ENCODE results near the gene COMT.
A peak's percentile ranks its signal among the peaks of the same experiment; 100 is the strongest.
"Not testable (repeated sequence)": the region's sequence is repeated elsewhere in the genome, so short reads cannot be mapped to it uniquely, and the experiment has no call there.

The COMT gene

GRCh38 chr22:19923914-19924513, 17.6 kb upstream of the COMT start:
- H3K4me3 ChIP-seq (ENCODE audit: insufficient read depth in 1 of 2, low read depth in 1 of 2, low read length in 2 of 2), result no peak overlapping the region
- H2AFZ ChIP-seq (ENCODE audit: low read depth, low read length), result no peak overlapping the region
- no peak overlapping the region for H3K27ac ChIP-seq (ENCODE audit: low read length, poor library complexity, severe bottlenecking)
- H2BK120ac ChIP-seq (ENCODE audit: low read depth, low read length), result no peak overlapping the region
- H3K79me1 ChIP-seq (replicated peaks; ENCODE audit: low read length, poor library complexity, severe bottlenecking), result peaks cover 3% of the 10 kb centered on the region
- no peak overlapping the region for H3K14ac ChIP-seq (ENCODE audit: low read length in 2 of 2)
- no peak overlapping the region for H3K23ac ChIP-seq (ENCODE audit: low read length in 2 of 2)
- WGBS, result 83% methylated on average over 12 of the region's 12 CpGs
- no peak overlapping the region for H3K9ac ChIP-seq (ENCODE audit: low read length)
- H3K27me3 ChIP-seq (ENCODE audit: control insufficient read depth in 1 of 2, insufficient read depth in 1 of 2, low read length in 2 of 2), result no peaks in the 10 kb centered on the region
- no peak overlapping the region for H3K18ac ChIP-seq (ENCODE audit: low read depth in 1 of 2, low read length in 2 of 2)
- no peaks in the 10 kb centered on the region for H3K4me1 ChIP-seq (ENCODE audit: control insufficient read depth, insufficient read depth, low read depth, low read length)
- H3K36me3 ChIP-seq (ENCODE audit: control insufficient read depth in 1 of 2, insufficient read depth in 2 of 2, low read depth in 1 of 2, low read length in 2 of 2), result peaks cover 0 to 9% of the 10 kb centered on the region in 2 experiments
- no peak for DNase-seq
- no peak overlapping the region for H2BK12ac ChIP-seq (ENCODE audit: low read length in 2 of 2)
- no peak overlapping the region for H3K4ac ChIP-seq (ENCODE audit: low read depth in 1 of 2, low read length in 2 of 2)
- peak overlapping the region; percentile 12 for H4K8ac ChIP-seq (ENCODE audit: low read length)
- no peak overlapping the region for H3K4me2 ChIP-seq (ENCODE audit: low read length, poor library complexity, severe bottlenecking)
- peak overlapping the region; percentile 13 for H4K91ac ChIP-seq (ENCODE audit: low read length)
- no peak overlapping the region for H2BK5ac ChIP-seq (ENCODE audit: low read depth, low read length, poor library complexity, severe bottlenecking)
- H2AK5ac ChIP-seq (ENCODE audit: low read length, severe bottlenecking), result no peak overlapping the region
- no peaks in the 10 kb centered on the region for H3K9me3 ChIP-seq (ENCODE audit: control insufficient read depth, low read length)
- H2BK15ac ChIP-seq (ENCODE audit: low read depth, poor library complexity, severe bottlenecking), result no peak overlapping the region

DNA sequence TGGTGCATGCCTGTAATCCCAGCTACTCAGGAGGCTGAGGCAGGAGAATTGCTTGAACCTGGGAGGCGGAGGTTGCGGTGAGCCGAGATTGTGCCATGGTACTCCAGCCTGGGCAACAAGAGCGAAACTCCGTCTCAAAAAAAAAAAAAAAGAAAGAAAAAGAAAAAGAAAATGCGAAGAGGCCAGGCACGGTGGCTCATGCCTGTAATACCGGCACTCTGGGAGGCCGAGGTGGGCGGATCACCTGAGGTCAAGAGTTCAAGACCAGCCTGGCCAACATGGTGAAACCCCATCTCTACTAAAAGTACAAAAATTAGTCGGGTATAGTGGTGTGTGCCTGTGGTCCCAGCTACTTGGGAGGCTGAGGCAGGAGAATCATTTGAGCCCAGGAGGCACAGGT, 15.5 kb upstream of the COMT start:
- WGBS, result 81% methylated on average over 11 of the region's 11 CpGs
- H3K4ac ChIP-seq (ENCODE audit: low read depth in 1 of 2, low read length in 2 of 2); H3K4me2 ChIP-seq (ENCODE audit: low read length, poor library complexity, severe bottlenecking); H2AK5ac ChIP-seq (ENCODE audit: low read length, severe bottlenecking); H3K9ac ChIP-seq (ENCODE audit: low read length); H3K4me3 ChIP-seq (ENCODE audit: insufficient read depth in 1 of 2, low read depth in 1 of 2, low read length in 2 of 2); H3K18ac ChIP-seq (ENCODE audit: low read depth in 1 of 2, low read length in 2 of 2); H2BK12ac ChIP-seq (ENCODE audit: low read length in 2 of 2); H2BK15ac ChIP-seq (ENCODE audit: low read depth, poor library complexity, severe bottlenecking); H3K79me1 ChIP-seq (replicated peaks; ENCODE audit: low read length, poor library complexity, severe bottlenecking); H3K4me1 ChIP-seq (ENCODE audit: control insufficient read depth, insufficient read depth, low read depth, low read length); DNase-seq; H4K8ac ChIP-seq (ENCODE audit: low read length); H3K23ac ChIP-seq (ENCODE audit: low read length in 2 of 2); H3K14ac ChIP-seq (ENCODE audit: low read length in 2 of 2); H3K27ac ChIP-seq (ENCODE audit: low read length, poor library complexity, severe bottlenecking); H2BK5ac ChIP-seq (ENCODE audit: low read depth, low read length, poor library complexity, severe bottlenecking); H2AFZ ChIP-seq (ENCODE audit: low read depth, low read length); H2BK120ac ChIP-seq (ENCODE audit: low read depth, low read length); H3K9me3 ChIP-seq (ENCODE audit: control insufficient read depth, low read length); H4K91ac ChIP-seq (ENCODE audit: low read length); H3K27me3 ChIP-seq (ENCODE audit: control insufficient read depth in 1 of 2, insufficient read depth in 1 of 2, low read length in 2 of 2): not testable (repeated sequence)
- peaks cover 7 to 12% of the 10 kb centered on the region in 2 experiments for H3K36me3 ChIP-seq (ENCODE audit: control insufficient read depth in 1 of 2, insufficient read depth in 2 of 2, low read depth in 1 of 2, low read length in 2 of 2)

DNA sequence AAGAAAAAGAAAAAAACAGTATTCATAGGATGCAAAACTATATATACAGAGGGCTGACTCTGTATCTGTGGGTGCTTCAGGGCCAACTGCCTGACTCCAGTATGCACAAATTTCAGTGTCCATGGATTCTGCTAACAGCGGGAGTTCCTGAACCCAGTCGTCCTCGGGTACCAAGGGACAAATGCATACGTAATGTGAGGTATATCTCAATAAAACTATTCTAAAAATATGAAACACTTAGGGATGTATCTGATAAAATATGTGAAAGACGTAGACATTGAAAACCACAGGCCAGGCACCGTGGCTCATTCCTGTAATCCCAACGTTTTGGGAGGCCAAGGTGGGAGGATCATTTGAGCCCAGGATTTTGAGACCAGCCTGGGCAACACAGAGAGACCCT, 13.9 kb upstream of the COMT start:
- Histone ChIP-seq H3K9ac (ENCODE audit: low read length) (no peak overlapping the region), H3K18ac (ENCODE audit: low read depth in 1 of 2, low read length in 2 of 2) (no peak overlapping the region), H4K91ac (ENCODE audit: low read length) (no peak overlapping the region), H2BK120ac (ENCODE audit: low read depth, low read length) (no peak overlapping the region), H3K79me1 (replicated peaks; ENCODE audit: low read length, poor library complexity, severe bottlenecking) (peaks cover 4% of the 10 kb centered on the region), H3K27me3 (ENCODE audit: control insufficient read depth in 1 of 2, insufficient read depth in 1 of 2, low read length in 2 of 2) (no peaks in the 10 kb centered on the region), H3K4ac (ENCODE audit: low read depth in 1 of 2, low read length in 2 of 2) (no peak overlapping the region), H3K23ac (ENCODE audit: low read length in 2 of 2) (no peak overlapping the region), H3K14ac (ENCODE audit: low read length in 2 of 2) (no peak overlapping the region), H2AK5ac (ENCODE audit: low read length, severe bottlenecking) (no peak overlapping the region), H3K4me3 (ENCODE audit: insufficient read depth in 1 of 2, low read depth in 1 of 2, low read length in 2 of 2) (no peak overlapping the region), H2BK15ac (ENCODE audit: low read depth, poor library complexity, severe bottlenecking) (no peak overlapping the region), H2BK5ac (ENCODE audit: low read depth, low read length, poor library complexity, severe bottlenecking) (no peak overlapping the region), H2AFZ (ENCODE audit: low read depth, low read length) (no peak overlapping the region), H3K9me3 (ENCODE audit: control insufficient read depth, low read length) (no peaks in the 10 kb centered on the region), H3K36me3 (ENCODE audit: control insufficient read depth in 1 of 2, insufficient read depth in 2 of 2, low read depth in 1 of 2, low read length in 2 of 2) (peaks cover 7 to 12% of the 10 kb centered on the region in 2 experiments), H3K27ac (ENCODE audit: low read length, poor library complexity, severe bottlenecking) (no peak overlapping the region), H3K4me2 (ENCODE audit: low read length, poor library complexity, severe bottlenecking) (no peak overlapping the region), H2BK12ac (ENCODE audit: low read length in 2 of 2) (no peak overlapping the region), H4K8ac (ENCODE audit: low read length) (no peak overlapping the region), H3K4me1 (ENCODE audit: control insufficient read depth, insufficient read depth, low read depth, low read length) (no peaks in the 10 kb centered on the region)
- DNase-seq, result no peak
- WGBS, result 100% methylated on average over 2 of the region's 7 CpGs

DNA sequence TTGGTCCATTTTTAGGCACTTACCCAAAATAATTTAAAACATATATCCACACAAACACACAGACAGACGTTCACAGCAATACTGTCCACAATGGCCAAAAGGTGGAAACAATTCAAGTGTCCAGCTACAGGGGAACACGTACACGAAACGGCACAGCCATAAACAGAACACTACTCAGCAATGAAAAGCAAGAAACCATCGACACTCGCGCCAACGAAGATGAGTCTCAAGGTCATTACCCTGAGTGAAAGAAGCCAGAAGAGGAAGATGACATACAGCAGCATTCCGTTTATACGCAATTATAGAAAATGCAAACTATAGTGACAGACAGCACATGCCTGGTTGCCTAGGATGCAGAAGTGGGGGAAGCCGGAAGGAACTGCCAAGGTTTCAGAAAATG, 13.4 kb upstream of the COMT start:
- no peak overlapping the region for H2AFZ ChIP-seq (ENCODE audit: low read depth, low read length)
- H3K23ac ChIP-seq (ENCODE audit: low read length in 2 of 2), result no peak overlapping the region
- peaks cover 7 to 12% of the 10 kb centered on the region in 2 experiments for H3K36me3 ChIP-seq (ENCODE audit: control insufficient read depth in 1 of 2, insufficient read depth in 2 of 2, low read depth in 1 of 2, low read length in 2 of 2)
- WGBS, result 82% methylated on average over 11 of the region's 11 CpGs
- H3K18ac ChIP-seq (ENCODE audit: low read depth in 1 of 2, low read length in 2 of 2), result no peak overlapping the region
- no peak overlapping the region for H4K91ac ChIP-seq (ENCODE audit: low read length)
- H3K4me1 ChIP-seq (ENCODE audit: control insufficient read depth, insufficient read depth, low read depth, low read length), result no peaks in the 10 kb centered on the region
- H2BK15ac ChIP-seq (ENCODE audit: low read depth, poor library complexity, severe bottlenecking), result no peak overlapping the region
- no peak overlapping the region for H2BK120ac ChIP-seq (ENCODE audit: low read depth, low read length)
- H2BK12ac ChIP-seq (ENCODE audit: low read length in 2 of 2), result no peak overlapping the region
- no peak overlapping the region for H3K4me3 ChIP-seq (ENCODE audit: insufficient read depth in 1 of 2, low read depth in 1 of 2, low read length in 2 of 2)
- no peaks in the 10 kb centered on the region for H3K27me3 ChIP-seq (ENCODE audit: control insufficient read depth in 1 of 2, insufficient read depth in 1 of 2, low read length in 2 of 2)
- no peak overlapping the region for H2AK5ac ChIP-seq (ENCODE audit: low read length, severe bottlenecking)
- no peak overlapping the region for H3K9ac ChIP-seq (ENCODE audit: low read length)
- no peak overlapping the region for H4K8ac ChIP-seq (ENCODE audit: low read length)
- no peak overlapping the region for H3K14ac ChIP-seq (ENCODE audit: low read length in 2 of 2)
- no peak overlapping the region for H3K4ac ChIP-seq (ENCODE audit: low read depth in 1 of 2, low read length in 2 of 2)
- no peaks in the 10 kb centered on the region for H3K9me3 ChIP-seq (ENCODE audit: control insufficient read depth, low read length)
- H3K4me2 ChIP-seq (ENCODE audit: low read length, poor library complexity, severe bottlenecking), result no peak overlapping the region
- no peak overlapping the region for H3K27ac ChIP-seq (ENCODE audit: low read length, poor library complexity, severe bottlenecking)
- no peak for DNase-seq
- H2BK5ac ChIP-seq (ENCODE audit: low read depth, low read length, poor library complexity, severe bottlenecking), result no peak overlapping the region
- H3K79me1 ChIP-seq (replicated peaks; ENCODE audit: low read length, poor library complexity, severe bottlenecking), result peaks cover 4% of the 10 kb centered on the region
